GM21786 (cell line): ENCODE measurements around the gene PLEKHG1.

ENCODE experiments used
- ATAC-seq: cut with Tn5 transposase; IDR thresholded peaks from one replicate; pipeline ENCODE4 v1.9.1; 2021; ENCODE audit not compliant: unreplicated experiment

Gene PLEKHG1

DNA sequence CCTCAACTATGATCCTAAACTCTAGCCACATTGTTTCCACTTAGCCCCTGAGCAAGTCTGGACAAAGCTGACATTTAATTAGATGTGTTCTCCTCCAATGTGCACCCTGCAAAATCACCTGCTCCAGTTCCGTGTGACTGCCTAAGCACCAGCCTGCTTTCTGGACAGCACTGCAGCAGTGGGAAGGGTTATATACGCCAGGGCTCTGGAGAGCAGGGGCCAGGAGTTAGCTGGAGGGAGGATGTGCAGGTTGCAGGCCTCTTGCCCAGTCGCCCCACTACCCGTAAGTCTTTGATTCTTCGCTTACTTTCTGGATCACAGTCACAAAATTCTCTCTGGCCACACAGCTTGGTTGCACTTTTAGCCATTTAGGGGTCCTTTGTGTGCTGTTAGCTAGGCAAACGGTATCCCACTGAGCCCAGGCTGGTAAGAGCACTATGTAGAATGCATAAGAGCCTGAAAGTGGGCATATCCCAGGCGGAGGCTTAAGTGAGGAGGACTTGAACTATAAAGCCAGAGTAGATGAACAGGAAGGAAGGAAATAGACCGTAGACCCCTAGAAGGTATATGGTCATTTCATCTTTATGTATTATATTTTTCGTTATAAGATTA lies 10.7 kb upstream of the PLEKHG1 start:
- ATAC-seq, result no peak

DNA sequence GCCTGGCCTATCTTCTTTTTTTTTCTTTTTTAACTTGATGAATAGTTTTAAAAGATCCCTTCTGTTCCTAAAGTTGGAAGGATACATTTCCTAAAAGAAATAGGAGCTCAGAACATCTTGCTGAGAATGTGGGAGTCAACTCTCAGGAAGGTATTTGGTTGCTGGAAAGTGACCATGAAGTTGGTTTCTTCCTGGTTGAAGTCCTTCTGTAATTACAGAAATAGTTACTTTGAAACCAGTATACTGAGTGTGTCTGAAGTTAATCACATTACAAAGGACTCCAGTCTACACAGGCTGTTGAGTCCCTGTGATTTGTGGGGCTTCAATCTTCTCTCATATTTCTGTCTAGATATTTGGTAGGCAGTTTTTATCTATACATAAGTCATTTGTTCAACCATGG lies 9.8 kb upstream of the PLEKHG1 start:
- ATAC-seq, result no peak

DNA sequence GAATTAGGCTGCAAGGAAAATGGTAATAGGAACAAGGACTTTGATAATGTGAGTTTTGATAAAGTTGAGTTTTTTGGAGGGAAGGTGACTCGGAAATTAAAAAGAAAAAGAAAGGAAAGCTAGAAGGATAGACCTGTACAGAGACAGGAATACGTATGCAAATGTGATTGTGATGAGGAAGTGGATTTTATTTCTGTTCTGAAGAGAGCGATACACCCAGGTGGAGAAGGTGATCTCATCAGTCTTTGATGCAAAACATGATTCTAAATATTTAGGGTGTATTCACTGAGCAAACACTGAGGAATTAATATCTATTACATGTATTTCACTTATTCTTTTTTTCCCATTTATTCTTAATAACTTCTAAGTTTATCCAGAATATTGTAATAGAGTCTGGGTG lies 9.2 kb upstream of the PLEKHG1 start:
- no peak for ATAC-seq

DNA sequence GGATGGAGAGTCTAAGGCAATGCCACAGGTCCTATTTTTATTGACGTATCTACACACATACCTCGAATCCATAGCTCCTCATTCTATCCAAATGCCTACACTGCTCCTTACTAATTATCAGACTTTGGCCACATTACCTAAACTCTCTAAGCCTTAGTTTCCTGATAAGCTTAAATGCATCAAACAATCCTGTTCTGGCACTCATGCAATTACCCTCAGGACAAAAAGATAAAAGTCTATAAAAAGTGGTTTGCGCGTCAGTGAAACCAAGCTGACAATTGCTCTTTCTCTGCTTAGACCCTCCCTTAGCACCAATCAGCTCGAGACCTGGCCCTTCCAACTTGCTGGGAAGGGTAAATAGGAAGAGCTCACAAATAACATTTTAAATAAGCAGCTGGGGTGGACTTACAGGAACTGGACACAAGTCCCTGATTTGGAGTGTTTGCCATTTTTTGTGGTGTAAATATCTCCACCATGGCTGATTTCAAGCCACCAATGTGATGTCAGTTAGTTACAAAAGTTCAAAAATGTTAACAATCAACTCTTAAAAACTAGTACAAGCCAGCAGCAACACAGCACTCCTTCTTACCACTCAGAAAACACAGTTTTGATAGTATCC lies 7.2 kb upstream of the PLEKHG1 start:
- ATAC-seq, result no peak

DNA sequence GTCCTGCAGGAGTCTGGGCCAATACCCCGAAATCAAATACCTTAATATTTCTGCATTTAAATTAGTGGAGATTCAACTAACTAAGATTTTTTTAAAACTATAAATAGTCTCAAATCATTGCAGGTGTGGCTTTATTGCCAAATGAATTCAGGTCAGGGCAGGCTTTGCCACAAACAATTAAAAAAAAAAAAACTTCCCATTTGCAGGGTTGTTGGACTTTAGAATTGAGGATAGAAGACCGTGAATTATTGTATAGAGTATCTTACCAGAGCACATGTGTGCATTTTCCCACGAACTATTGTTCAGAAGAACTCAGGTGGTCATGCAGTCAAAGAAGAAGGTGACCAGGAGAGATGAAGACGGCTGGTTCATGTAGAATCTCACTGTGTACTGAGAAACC lies 6.6 kb upstream of the PLEKHG1 start:
- ATAC-seq, result no peak

DNA sequence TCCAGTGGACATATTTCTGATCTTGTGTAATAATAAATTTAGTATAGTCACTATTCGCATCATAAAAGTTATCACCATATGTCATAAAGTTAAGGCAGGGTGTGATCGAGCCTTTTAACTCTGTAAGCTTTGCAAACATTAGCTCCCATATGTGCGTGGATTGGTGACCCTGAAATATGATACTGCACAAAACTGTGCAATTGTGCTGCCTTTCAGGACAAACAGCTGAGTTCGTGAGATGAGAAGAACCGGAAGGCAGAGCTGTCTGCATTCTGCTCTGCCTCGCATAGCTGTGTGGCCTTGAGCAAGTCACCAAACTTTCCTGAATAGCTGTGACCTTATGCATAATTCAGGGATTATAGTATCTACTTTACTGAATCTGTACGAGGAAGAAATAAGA lies 3.2 kb upstream of the PLEKHG1 start:
- no peak for ATAC-seq

DNA sequence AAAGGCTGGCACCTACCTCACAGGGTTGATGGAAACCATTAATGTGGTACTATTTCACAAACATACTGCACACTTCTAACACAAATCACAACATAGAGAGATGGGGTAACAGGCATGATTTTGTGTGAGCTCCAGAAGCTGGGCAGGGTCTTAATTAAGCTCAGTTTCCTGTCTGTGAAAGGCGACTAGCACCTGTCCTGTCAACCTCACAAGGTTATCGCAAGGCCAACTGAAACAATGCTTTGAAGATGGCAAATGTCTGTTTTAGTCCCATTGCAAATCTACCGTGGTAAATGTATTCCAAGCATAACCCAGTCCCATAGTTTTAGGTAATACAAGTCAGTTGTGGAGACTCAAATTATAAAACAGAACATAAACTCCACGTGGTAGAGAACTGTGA lies 1.3 kb upstream of the PLEKHG1 start:
- no peak for ATAC-seq

DNA sequence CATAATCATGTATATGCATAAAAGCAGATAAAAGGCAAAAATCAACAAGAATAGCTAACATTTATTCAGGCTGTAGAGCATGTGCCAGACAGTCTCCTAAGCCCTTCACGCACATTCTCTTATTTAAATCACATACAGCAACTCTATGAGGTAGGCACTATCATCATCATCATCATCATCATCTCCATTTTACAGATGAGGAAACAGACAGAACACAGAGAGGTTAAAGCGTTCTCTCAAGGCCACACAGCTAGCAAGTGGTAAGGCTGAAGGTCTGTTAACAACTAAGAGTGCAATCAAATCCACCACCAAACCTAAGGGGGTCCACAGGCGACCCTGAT lies 857 bp upstream of the PLEKHG1 start:
- no peak for ATAC-seq

DNA sequence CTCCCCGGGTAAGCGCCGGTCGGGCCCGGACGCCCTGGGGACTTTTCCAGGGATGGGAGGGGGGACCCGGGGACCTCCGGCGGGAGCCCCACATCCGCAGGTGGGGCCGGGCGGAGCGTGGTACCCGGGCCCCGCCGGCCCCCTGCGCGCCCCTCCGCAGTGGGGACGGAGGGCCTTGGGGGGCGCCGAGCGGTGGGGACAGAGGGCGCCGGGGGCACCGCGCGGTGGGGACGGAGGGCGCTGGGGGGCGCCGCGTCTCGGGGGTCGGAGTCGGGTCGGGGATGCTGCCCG lies 270 bp downstream of the PLEKHG1 start:
- peak; percentile 17 for ATAC-seq

DNA sequence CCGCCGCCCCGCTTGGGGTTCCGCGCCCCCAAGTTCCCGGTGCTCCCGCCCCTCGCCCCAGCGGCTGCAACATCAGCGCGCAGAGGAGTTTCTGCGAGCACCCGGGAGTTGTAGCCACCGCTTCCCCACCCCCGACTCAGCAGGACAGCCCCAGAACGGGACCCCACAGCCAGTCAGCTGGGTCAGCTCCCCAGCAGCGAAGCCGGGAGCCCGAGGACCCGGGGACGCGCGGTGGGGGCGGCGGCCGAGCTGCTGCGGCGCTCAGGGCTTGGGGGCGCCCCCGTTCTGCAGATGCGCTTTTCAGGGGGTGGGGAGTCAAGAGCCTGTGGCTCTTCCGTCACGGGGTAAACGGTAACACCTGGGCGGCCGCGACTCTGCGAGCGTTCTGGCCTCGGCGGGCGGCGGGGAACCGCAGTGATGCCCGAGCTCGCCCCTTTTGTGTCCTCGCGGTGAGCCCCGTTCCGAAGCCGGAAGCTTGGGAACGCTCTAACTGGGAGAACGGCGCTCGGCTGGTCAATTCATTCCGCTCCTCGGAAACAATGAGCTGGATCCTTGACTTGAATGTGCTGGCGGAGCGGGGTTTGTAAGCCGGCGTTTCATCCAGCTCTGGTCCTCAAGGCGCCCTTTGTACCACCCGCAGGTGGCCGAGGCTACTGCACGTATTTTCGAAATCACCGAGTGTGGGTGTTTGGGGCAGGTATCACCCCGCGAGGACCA lies 774 bp downstream of the PLEKHG1 start:
- peak; percentile 60 for ATAC-seq

DNA sequence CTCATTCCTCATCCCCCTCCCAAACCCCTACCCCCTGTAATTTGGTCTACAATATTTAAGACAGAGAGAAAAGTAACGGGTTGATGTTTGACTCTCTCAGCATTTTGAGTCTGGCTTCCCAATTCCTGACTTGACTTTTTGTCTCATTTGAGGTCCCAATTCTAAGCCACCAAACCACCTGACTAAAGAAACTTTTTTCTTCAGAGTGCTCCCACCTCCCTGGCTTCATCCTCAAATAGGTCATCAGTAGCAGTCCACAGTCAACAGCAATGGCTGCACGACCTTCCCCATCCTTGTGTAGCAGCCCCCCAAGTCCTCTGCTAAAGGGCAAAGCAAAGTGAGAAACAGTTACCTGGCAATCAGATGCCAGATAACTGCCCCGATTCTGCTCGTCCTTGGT lies 1.8 kb downstream of the PLEKHG1 start:
- no peak for ATAC-seq

DNA sequence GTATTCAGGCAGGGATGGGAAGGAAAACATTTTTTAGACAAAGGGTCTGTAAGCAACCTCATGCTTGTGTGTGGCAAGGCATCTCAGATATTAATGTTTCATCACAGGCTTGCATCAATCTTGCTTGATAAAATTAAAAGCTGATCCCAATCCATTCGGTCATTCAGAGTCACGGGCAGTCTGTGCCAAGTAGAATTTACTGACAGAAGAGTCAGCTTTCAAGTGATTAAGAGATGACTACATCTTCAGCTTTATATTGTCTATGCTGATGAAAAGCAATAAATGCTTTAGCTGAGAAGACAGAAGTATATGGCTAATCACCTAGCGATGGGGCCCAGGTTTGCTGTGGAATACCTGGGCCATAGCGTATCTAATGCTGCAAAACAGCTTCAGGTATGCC lies 3.5 kb downstream of the PLEKHG1 start:
- ATAC-seq, result no peak

DNA sequence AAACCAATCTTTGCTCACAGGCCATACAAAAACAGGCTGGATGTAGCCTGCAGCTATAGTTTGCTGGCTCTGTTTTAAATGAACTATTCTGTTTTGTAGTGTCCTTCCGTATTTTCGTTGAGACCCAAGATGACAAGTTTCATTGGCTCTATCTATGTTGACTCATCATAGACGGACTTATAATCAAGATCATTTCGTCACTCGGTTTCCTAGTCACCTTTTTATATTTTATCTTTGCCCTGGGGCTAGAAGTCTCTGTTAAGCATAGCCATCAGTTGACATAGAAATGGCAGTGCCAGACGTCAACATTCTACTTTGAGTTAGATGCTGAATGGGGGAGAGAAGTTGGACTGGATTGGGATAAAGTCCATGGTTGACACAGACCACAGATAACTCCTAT lies 4.8 kb downstream of the PLEKHG1 start:
- no peak for ATAC-seq

DNA sequence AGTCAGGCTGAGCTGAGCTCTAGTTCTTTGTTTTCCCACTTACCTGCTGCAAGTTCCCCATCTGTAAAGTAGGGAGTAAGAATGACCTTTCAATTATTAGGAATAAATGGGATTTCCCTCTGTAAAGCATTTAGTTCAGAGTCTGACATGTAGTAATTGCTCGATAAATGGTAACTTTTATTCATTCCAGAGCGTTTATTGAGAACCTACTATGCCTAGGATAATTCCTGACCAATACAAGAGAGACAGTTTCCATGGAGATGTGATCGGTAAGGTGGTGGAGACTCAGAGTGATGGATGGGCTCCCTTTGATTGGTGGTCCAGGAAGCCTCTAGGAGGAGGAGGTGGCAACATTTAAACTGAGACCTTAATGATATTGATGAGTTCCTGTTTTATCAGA lies 5.6 kb downstream of the PLEKHG1 start:
- no peak for ATAC-seq

DNA sequence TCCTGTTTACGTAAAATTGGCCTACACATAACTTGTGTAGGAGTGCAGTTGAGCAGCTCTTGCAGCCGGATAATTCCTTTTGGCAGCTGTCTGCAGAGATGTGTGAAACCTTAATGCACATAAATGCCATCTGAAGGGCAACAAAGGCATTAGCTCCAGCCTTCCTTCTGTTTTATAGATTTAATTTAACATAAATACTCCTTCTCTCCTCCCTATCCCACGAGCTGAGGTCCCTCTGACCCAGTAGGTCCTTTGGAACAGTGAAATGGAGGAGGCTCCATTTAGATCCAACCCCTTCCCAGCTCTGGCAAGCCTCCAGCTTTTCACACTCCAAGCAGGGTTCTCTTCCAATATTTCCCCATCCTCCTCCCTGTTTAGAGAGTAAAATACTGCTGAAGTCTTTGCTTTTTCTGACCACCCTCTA lies 6.5 kb downstream of the PLEKHG1 start:
- ATAC-seq, result no peak

DNA sequence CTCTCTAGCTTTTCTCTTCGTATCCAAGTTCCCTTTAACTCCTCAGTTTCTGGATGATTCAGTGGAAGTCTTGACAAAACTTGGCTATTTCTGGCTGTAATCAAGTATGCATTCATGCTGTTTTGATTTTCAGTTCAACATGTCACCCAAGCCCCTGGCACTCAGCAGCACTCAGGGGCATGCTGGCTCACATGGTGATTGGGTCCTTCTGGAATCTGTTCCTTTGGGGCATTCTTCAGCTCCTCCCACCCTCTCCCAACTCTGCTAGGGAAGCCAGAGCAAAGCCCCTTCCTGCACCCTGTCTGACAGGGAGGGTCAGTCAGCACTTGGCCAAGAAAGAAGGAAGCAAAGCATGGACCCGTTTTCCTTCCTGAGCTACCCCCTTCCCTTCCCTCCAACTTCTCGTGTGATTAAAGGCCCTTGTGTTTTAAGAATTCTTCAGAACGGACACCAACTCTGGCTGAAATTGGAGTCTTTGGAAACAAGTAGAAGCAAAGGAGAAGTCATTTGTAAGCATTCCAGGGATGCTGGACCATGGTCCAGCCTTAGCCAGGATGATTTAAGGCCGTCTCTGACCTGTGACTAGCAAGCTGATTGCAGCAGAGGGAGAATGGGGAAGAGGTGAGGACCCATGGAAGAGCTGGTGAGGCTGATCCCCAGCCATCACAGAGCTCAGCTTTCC lies 7.1 kb downstream of the PLEKHG1 start:
- ATAC-seq, result no peak

DNA sequence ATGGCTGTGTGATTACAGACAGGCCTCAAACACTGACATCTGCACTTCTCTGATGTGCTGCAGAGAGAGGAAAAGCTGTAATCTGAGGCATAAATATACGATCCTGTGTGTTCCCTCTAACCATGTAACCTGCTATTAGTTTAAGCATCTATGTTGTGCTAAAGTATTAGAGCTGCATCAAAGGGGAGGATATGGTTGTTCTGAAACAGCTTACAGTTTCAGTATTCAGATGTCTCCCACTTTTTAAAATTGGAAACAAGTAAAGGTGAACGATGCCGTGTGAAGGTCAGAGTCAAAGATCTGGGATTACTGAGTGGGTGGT lies 7.6 kb downstream of the PLEKHG1 start:
- ATAC-seq, result no peak

DNA sequence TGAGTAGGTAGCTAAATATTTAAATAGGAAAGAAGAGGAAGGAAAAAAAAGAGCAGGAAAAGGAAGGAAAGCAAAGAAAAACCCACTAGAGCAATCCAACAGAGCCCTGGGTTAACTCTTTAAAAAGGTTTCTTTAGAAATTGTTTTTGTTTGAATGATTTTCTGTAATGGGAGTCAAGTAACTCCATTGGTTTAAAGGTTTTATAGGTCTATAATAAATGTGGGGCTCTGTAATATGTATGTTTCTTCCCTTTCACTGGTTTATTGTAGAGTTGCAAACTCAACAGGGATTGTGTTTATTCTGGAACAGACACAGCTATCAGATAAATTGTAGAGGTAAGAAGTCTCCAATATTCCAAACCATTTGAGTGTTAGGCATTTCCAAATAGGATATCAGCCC lies 10.9 kb downstream of the PLEKHG1 start:
- no peak for ATAC-seq

DNA sequence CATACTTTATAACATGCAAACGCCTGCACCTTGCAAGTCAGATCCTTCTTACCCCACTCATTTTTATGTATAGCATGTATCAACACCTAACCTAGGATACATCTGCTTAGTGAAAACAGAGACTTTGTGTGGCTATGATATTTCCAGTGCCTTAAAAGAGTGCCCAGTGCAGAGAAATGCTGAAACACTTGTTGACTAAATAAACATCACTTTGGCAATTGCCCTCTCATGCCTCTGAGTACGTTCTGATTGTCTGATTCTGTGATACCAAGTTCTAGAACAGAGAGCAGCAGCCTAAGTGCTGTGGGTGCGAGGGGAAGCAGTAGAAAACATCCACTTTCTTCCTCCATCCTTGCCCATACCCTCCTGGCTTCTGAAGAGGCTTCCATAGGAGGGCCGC lies 13.6 kb downstream of the PLEKHG1 start:
- ATAC-seq, result no peak

DNA sequence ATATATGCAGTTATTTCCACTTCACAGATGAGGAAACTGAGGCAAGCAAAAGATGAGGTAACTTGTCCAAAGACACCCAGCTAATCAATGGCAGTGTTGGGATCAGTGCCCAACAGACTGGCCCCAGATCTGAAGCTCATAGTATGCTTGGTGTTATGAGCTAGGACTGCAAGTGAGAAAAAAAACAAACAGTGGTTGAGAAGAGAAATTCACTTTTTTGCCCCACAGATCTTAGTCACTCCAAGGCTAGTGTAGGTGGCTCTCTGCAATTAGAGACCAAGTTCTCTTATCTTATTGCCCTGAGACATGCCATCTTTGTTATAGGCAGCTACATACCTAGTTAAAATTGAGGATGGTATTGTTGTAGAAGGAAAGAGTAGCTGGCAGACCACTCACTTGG lies 16.3 kb downstream of the PLEKHG1 start:
- ATAC-seq, result no peak

DNA sequence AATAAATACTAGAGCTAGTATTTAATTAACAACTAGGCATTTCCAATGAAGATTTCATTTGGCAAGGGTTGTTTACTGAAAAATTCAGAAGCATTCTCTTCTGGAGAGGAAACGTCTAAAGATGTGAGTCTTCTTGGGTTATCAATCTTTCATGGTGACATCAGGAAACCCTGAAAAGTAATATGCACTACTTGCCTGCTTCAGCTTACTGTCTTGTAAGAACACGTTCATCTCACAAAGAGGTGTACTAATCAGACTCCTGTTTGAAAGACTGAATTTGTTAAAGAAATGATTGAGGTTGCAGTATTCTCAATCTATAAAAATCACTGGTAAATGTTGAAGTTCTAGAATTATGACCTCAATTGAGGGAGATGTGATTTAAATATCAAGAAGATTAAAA lies 16.9 kb downstream of the PLEKHG1 start:
- no peak for ATAC-seq

DNA sequence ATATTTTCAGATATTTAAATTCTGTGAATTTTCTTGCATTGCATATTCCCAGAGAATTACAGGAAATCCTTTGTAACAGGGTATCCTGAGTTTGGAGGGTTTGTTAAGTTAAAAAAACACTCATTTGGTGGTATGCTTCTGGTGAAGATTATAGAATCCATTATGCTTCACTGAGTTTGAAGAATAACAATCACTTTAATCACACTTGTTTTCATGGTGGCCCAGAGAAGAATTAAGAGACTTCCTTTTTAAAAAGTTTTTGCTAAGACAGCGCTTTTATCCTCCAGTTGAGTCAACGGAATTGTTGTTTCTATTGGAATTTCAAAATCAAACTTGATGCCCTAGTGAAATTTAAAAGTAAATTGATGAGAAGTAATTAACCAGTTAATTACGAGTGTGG lies 17.4 kb downstream of the PLEKHG1 start:
- ATAC-seq, result no peak
